ENCODE results near the gene FNIP2.
"Not testable (repeated sequence)": the region's sequence is repeated elsewhere in the genome, so short reads cannot be mapped to it uniquely, and the experiment has no call there.

FNIP2 gene

GRCh38 chr4:158870282-158870625, 101.4 kb downstream of the FNIP2 start:
- no peak for DNase-seq (ENCODE audit: low read depth, low spot score)

GRCh38 chr4:158870626-158871334, 102.0 kb downstream of the FNIP2 start:
- DNase-seq (ENCODE audit: low read depth, low spot score): no peak

- DNase-seq (ENCODE audit: low read depth, low spot score): no peak
Measured at GRCh38 chr4:158871335-158871724, 102.5 kb downstream of the FNIP2 start.

- DNase-seq (ENCODE audit: low read depth, low spot score): peak; percentile 79
Measured at GRCh38 chr4:158873795-158874401, 105.1 kb downstream of the FNIP2 start.

- DNase-seq (ENCODE audit: low read depth, low spot score): no peak
Measured at GRCh38 chr4:158875026-158875425, 106.2 kb downstream of the FNIP2 start.

GRCh38 chr4:158875455-158875854, 106.6 kb downstream of the FNIP2 start:
- DNase-seq (ENCODE audit: low read depth, low spot score): no peak

GRCh38 chr4:158877069-158877468, 108.2 kb downstream of the FNIP2 start:
- DNase-seq (ENCODE audit: low read depth, low spot score): no peak

GRCh38 chr4:158882142-158882541, 113.3 kb downstream of the FNIP2 start:
- DNase-seq (ENCODE audit: low read depth, low spot score): not testable (repeated sequence)

- DNase-seq (ENCODE audit: low read depth, low spot score): peak; percentile 25
Measured at GRCh38 chr4:158884280-158884679, 115.5 kb downstream of the FNIP2 start.

GRCh38 chr4:158885564-158885963, 116.7 kb downstream of the FNIP2 start:
- no peak for DNase-seq (ENCODE audit: low read depth, low spot score)

GRCh38 chr4:158890294-158890693, 121.5 kb downstream of the FNIP2 start:
- no peak for DNase-seq (ENCODE audit: low read depth, low spot score)

GRCh38 chr4:158891256-158891655, 122.4 kb downstream of the FNIP2 start:
- no peak for DNase-seq (ENCODE audit: low read depth, low spot score)

- DNase-seq (ENCODE audit: low read depth, low spot score): no peak
Measured at GRCh38 chr4:158894826-158895225, 126.0 kb downstream of the FNIP2 start.

- DNase-seq (ENCODE audit: low read depth, low spot score): peak; percentile 23
Measured at GRCh38 chr4:158895797-158896576, 127.2 kb downstream of the FNIP2 start.

- not testable (repeated sequence) for DNase-seq (ENCODE audit: low read depth, low spot score)
Measured at GRCh38 chr4:158896577-158897238, 127.9 kb downstream of the FNIP2 start.

GRCh38 chr4:158900408-158900807, 131.6 kb downstream of the FNIP2 start:
- not testable (repeated sequence) for DNase-seq (ENCODE audit: low read depth, low spot score)

GRCh38 chr4:158902280-158903078, 133.7 kb downstream of the FNIP2 start:
- peak; percentile 73 for DNase-seq (ENCODE audit: low read depth, low spot score)

- DNase-seq (ENCODE audit: low read depth, low spot score): no peak
Measured at GRCh38 chr4:158903079-158903456, 134.2 kb downstream of the FNIP2 start.

- no peak for DNase-seq (ENCODE audit: low read depth, low spot score)
Measured at GRCh38 chr4:158903472-158904043, 134.7 kb downstream of the FNIP2 start.

- DNase-seq (ENCODE audit: low read depth, low spot score): no peak
Measured at GRCh38 chr4:158904815-158905214, 136.0 kb downstream of the FNIP2 start.

GRCh38 chr4:158906073-158906472, 137.2 kb downstream of the FNIP2 start:
- no peak for DNase-seq (ENCODE audit: low read depth, low spot score)
